Type B pancreatic cell (in vitro differentiated cells): Measurements from ENCODE around the gene LIPA. TPM values are rescaled to one million over a fixed set of nuclear protein-coding genes. Genes with fewer than 3 reads are reported as not detected.

ENCODE experiments used
- DNase-seq: peaks from one replicate; pipeline ENCODE4 v3.0.0; 2021; ENCODE audit warnings: mixed read lengths; ENCODE audit not compliant: unreplicated experiment; ENCODE audit errors: extremely low spot score
- H3K27ac Mint-ChIP-seq: 2 replicates; pipeline ENCODE4 v1.8.0; 2021; ENCODE audit warnings: mild to moderate bottlenecking, mixed read lengths
- H3K27me3 Mint-ChIP-seq: 2 replicates; pipeline ENCODE4 v1.8.0; 2021; ENCODE audit warnings: mixed read lengths
- H3K36me3 Mint-ChIP-seq: 2 replicates; pipeline ENCODE4 v1.8.0; 2021; ENCODE audit warnings: mixed read lengths
- H3K4me1 Mint-ChIP-seq: one replicate; pipeline ENCODE4 v1.8.0; 2021; ENCODE audit warnings: mixed read lengths; ENCODE audit not compliant: unreplicated experiment
- H3K4me3 Mint-ChIP-seq: 2 replicates; pipeline ENCODE4 v1.8.0; 2021; ENCODE audit warnings: mild to moderate bottlenecking, mixed read lengths
- H3K9me3 Mint-ChIP-seq: 2 replicates; pipeline ENCODE4 v1.8.0; 2021; ENCODE audit warnings: mixed read lengths
- total RNA-seq: library from RNA; stranded (reverse); gene quantifications from 2 replicates; pipeline ENCODE4 v1.2.1, GENCODE V29; 2021; ENCODE audit warnings: low replicate concordance
- TF ChIP-seq, protein P1 (sequence below): fragments of 200-600 bp; sonication (generic); conservative IDR thresholded peaks from 2 replicates; pipeline ENCODE4 v1.5.0; 2021; ENCODE audit warnings: antibody characterized with exemption, mild to moderate bottlenecking

LIPA gene
- total RNA-seq, 1 donor from 2014 or later, result 46.4 TPM

DNA sequence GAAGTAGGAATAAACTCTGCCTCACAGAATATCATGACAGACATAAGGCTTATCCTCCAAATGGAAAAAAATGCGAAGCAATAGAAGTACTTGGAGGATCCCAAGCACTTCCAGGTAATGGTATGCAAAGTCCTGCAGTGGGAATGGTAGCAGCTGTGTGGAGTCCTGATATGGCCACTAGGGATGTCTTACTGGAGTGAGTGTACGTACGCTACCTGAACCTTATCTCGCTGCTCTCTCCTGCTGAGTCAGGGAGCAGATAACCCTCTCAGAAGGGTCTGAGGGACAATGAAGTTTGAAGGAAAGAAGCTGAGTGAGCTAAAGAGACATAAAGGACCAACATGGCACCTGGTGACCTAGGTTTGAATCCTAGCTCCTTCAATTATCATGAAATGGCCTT lies 86.7 kb downstream of the LIPA start:
- H3K4me1 Mint-ChIP-seq, result no peaks in the 10 kb centered on the region
- no peak overlapping the region for H3K27ac Mint-ChIP-seq
- DNase-seq, result no peak
- no peaks in the 10 kb centered on the region for H3K9me3 Mint-ChIP-seq
- H3K4me3 Mint-ChIP-seq, result no peak overlapping the region
- H3K36me3 Mint-ChIP-seq, result no peaks in the 10 kb centered on the region
- peaks cover 9% of the 10 kb centered on the region for H3K27me3 Mint-ChIP-seq
- TF ChIP-seq, protein P1, sequence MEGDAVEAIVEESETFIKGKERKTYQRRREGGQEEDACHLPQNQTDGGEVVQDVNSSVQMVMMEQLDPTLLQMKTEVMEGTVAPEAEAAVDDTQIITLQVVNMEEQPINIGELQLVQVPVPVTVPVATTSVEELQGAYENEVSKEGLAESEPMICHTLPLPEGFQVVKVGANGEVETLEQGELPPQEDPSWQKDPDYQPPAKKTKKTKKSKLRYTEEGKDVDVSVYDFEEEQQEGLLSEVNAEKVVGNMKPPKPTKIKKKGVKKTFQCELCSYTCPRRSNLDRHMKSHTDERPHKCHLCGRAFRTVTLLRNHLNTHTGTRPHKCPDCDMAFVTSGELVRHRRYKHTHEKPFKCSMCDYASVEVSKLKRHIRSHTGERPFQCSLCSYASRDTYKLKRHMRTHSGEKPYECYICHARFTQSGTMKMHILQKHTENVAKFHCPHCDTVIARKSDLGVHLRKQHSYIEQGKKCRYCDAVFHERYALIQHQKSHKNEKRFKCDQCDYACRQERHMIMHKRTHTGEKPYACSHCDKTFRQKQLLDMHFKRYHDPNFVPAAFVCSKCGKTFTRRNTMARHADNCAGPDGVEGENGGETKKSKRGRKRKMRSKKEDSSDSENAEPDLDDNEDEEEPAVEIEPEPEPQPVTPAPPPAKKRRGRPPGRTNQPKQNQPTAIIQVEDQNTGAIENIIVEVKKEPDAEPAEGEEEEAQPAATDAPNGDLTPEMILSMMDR, result no peak

DNA sequence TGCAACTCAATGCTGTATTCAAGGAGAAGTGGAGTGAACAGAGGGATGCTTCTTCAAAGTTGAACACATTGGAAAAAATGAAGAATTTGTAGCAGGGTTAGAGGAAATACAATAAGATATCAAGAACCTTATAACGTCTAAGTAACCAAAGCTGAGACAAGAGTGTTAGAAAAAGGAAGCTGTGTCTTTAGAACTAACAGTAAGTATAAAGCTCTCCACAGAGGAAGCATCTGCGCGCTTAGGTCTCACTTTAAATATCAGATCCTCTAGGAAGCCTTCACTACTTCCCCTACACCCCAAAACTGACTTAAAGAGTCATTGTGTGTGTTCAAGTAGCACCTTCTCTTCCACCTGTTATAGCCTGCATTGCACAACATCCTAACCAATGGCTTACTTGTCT lies 87.5 kb downstream of the LIPA start:
- peaks cover 9% of the 10 kb centered on the region for H3K27me3 Mint-ChIP-seq
- TF ChIP-seq, protein P1, result no peak

More for the DNA sequence above, 87.5 kb downstream of the LIPA start:
- Mint-ChIP-seq H3K27ac (no peak overlapping the region), H3K36me3 (no peaks in the 10 kb centered on the region), H3K9me3 (no peaks in the 10 kb centered on the region), H3K4me3 (no peak overlapping the region), H3K4me1 (no peaks in the 10 kb centered on the region)
- DNase-seq, result no peak

Other genes with a start within 250 kb of the LIPA start
- gene CH25H, start 44.5 kb downstream of the LIPA start, total RNA-seq, result 0.43 and 0.70 TPM in 2 replicates
- gene IFIT2, start 50.3 kb upstream of the LIPA start, total RNA-seq, result 1.3 and 1.4 TPM in 2 replicates
- 4.9 and 9.4 TPM in 2 replicates for gene IFIT3, start 76.2 kb upstream of the LIPA start, total RNA-seq
- not detected in 2 replicates for gene IFIT1B, start 126.3 kb upstream of the LIPA start, total RNA-seq
- 4.4 and 6.0 TPM in 2 replicates for gene IFIT1, start 140.8 kb upstream of the LIPA start, total RNA-seq
- gene IFIT5, start 162.8 kb upstream of the LIPA start, total RNA-seq, result 9.4 and 11.0 TPM in 2 replicates